GM18907 (cell line): Measurements from ENCODE around the gene GJD3.

Source experiments
- ATAC-seq: cut with Tn5 transposase; IDR thresholded peaks from one replicate; pipeline ENCODE4 v1.9.1; 2021; ENCODE audit warnings: mild to moderate bottlenecking, moderate library complexity; ENCODE audit not compliant: unreplicated experiment

GJD3 gene

GRCh38 chr17:40341808-40342503, 22.6 kb downstream of the GJD3 start:
- ATAC-seq, result no peak

- ATAC-seq, result peak; percentile 65
These were observed 23.4 kb downstream of the GJD3 start for GRCh38 chr17:40340880-40341807.

GRCh38 chr17:40340327-40340726, 24.2 kb downstream of the GJD3 start:
- ATAC-seq, result no peak

- no peak for ATAC-seq
These were observed 25.4 kb downstream of the GJD3 start for GRCh38 chr17:40338941-40339649.

- no peak for ATAC-seq
These were observed 26.5 kb downstream of the GJD3 start for GRCh38 chr17:40338058-40338457.

- no peak for ATAC-seq
These were observed 27.2 kb downstream of the GJD3 start for GRCh38 chr17:40337351-40337750.

GRCh38 chr17:40335620-40336019, 28.9 kb downstream of the GJD3 start:
- ATAC-seq, result no peak

- no peak for ATAC-seq
These were observed 30.6 kb downstream of the GJD3 start for GRCh38 chr17:40333781-40334448.

- no peak for ATAC-seq
These were observed 32.5 kb downstream of the GJD3 start for GRCh38 chr17:40331743-40332641.

GRCh38 chr17:40330850-40331470, 33.6 kb downstream of the GJD3 start:
- no peak for ATAC-seq

GRCh38 chr17:40329839-40330794, 34.4 kb downstream of the GJD3 start:
- ATAC-seq, result no peak

GRCh38 chr17:40328386-40328766, 36.2 kb downstream of the GJD3 start:
- no peak for ATAC-seq

GRCh38 chr17:40327735-40328385, 36.7 kb downstream of the GJD3 start:
- ATAC-seq, result no peak

GRCh38 chr17:40327244-40327729, 37.2 kb downstream of the GJD3 start:
- no peak for ATAC-seq

GRCh38 chr17:40326832-40327199, 37.7 kb downstream of the GJD3 start:
- no peak for ATAC-seq

- ATAC-seq, result peak; percentile 23
These were observed 38.3 kb downstream of the GJD3 start for GRCh38 chr17:40326014-40326831.
